ENCODE measurements around the gene PEX14.

The PEX14 gene

GRCh38 chr1:10665226-10665625 is 190.5 kb downstream of the PEX14 start:
- no peak overlapping the region for H3K27ac ChIP-seq
- no peak for TF ChIP-seq CTCF (IDR thresholded peaks at IDR 0.05)
- H2AFZ ChIP-seq: no peak overlapping the region
- no peaks in the 10 kb centered on the region for H3K36me3 ChIP-seq (ENCODE audit: control insufficient read depth, insufficient read depth, low read length)
- no peaks in the 10 kb centered on the region for H3K9me3 ChIP-seq (ENCODE audit: control insufficient read depth, low read length)
- no peak overlapping the region for H3K9ac ChIP-seq
- H3K4me2 ChIP-seq (ENCODE audit: low read length): no peak overlapping the region
- no peaks in the 10 kb centered on the region for H3K79me2 ChIP-seq
- no peak overlapping the region for H3K4me3 ChIP-seq (ENCODE audit: low read depth, low read length)
- no peaks in the 10 kb centered on the region for H3K27me3 ChIP-seq (ENCODE audit: control insufficient read depth, insufficient read depth, low read length)
- no peaks in the 10 kb centered on the region for H3K4me1 ChIP-seq

DNA sequence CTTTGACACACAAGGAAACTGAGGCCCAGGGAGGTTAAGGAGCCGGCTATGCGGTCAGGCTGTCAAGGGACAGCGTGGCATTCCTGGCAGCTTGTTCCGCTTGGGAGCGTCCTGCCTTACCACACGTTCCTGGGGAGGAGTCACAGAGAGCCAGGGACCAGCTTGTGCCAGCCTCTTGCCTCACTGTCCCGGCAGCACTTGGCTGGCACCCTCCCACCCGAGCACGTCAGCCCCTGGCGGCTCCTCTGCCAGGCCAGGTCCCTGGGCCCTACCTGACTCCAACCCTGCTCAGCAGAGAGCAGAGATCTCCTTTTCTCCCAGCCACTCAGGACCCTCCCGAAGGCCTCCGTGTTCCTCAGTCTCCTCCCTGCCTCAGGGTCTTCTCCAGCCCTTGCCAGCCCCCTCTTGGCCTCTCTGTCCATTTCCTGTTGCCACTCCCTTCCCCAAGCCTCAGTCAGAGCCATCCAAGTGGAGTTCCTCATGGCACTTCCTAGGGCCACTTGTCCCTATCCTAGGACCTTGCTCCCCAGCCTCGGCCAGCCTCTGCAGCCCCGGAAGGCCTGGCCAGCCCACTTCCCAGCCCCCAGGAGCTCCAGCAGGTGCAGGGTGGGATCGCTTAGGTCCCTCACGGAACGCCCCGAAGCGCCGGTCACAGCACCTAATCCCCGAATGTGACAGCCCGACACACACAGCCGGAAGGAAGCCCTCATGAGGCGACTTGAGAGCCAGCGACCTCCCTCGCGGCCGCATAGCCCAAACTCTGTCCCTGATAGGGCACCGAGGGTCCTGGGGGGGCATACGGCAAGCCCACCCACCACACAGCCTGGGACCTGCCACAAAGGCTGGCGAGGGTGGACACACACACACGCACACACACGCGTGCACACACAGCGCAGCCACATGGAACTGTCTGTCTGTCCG is 191.4 kb downstream of the PEX14 start:
- Histone ChIP-seq H3K4me1 (no peaks in the 10 kb centered on the region), H3K9me3 (ENCODE audit: control insufficient read depth, low read length) (no peaks in the 10 kb centered on the region), H3K27ac (no peak overlapping the region), H3K4me2 (ENCODE audit: low read length) (no peak overlapping the region), H2AFZ (no peak overlapping the region), H3K36me3 (ENCODE audit: control insufficient read depth, insufficient read depth, low read length) (no peaks in the 10 kb centered on the region), H3K4me3 (ENCODE audit: low read depth, low read length) (no peak overlapping the region), H3K79me2 (no peaks in the 10 kb centered on the region), H3K27me3 (ENCODE audit: control insufficient read depth, insufficient read depth, low read length) (no peaks in the 10 kb centered on the region), H3K9ac (no peak overlapping the region)
- TF ChIP-seq CTCF (IDR thresholded peaks at IDR 0.05): no peak

DNA sequence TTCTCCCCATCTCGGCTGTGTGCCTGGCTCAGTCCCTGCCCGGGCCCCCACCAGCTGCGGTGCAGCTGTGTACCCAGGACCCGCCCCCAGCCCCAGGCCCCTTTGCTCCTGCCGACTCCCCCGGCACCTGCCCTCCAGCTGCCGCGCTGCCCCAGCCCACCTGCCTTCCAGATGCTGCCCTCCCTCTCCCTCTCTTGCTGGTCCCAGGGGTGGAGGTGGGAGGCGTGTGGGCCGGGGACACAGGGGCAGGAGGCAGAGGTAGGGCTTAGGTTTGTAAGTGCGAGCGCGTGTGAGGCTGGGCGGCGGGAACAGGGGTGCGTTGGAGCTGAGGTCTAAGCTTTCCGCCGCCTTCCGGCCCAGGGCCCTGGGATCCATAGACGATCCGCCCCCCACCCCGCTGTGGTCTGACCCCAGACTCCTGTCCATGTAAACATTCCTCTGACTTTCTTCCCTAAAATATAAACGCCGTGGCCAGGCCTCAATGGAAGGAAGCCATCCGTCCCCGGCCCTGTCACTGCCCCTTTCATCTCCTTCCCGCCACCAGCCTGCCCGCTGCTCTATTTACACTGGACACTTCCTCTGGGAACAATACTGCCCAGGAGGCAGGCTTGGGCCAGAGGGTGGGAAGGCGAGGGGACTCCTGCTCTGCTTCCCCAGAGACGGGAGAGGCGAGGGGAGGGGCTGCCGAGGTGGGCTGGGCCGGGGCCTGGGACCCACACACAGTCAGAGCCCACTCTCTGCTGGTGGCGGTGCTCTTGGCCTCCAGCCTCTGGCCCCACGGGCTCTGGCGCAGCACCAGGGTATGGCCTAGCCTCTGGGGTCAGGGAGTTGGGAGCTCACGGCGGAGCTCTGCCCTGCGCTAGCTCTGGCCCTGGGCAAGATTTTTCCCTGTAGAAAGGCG is 193.4 kb downstream of the PEX14 start:
- Histone ChIP-seq H3K27ac (no peak overlapping the region), H3K27me3 (ENCODE audit: control insufficient read depth, insufficient read depth, low read length) (no peaks in the 10 kb centered on the region), H3K36me3 (ENCODE audit: control insufficient read depth, insufficient read depth, low read length) (no peaks in the 10 kb centered on the region), H3K4me2 (ENCODE audit: low read length) (no peak overlapping the region), H3K4me3 (ENCODE audit: low read depth, low read length) (no peak overlapping the region), H2AFZ (no peak overlapping the region), H3K79me2 (no peaks in the 10 kb centered on the region), H3K9ac (no peak overlapping the region), H3K4me1 (no peaks in the 10 kb centered on the region), H3K9me3 (ENCODE audit: control insufficient read depth, low read length) (no peaks in the 10 kb centered on the region)
- TF ChIP-seq CTCF (IDR thresholded peaks at IDR 0.05): no peak

DNA sequence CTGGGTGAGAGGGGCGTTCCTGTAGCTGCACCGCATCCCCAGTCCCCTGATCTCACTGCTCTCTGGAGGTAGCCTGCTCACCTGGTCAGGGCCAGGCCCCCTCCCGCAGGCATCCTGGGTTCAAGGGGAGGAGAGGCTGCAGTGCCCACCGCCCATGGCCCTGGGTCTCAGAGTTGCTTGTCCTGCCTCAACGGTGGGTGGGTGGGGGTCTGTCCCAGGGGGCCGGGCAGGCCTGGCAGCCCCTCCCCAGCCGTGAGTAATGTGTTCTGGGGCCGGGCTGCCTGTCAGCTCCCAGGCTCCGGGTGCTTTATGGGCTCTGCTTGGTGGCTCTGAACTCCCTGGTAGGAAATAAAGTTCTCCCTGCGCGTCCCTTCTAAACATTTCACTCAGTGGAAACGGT is 194.8 kb downstream of the PEX14 start:
- no peak overlapping the region for H2AFZ ChIP-seq
- no peak overlapping the region for H3K27ac ChIP-seq
- H3K36me3 ChIP-seq (ENCODE audit: control insufficient read depth, insufficient read depth, low read length): no peaks in the 10 kb centered on the region
- H3K27me3 ChIP-seq (ENCODE audit: control insufficient read depth, insufficient read depth, low read length): no peaks in the 10 kb centered on the region
- no peak overlapping the region for H3K4me3 ChIP-seq (ENCODE audit: low read depth, low read length)
- H3K9ac ChIP-seq: no peak overlapping the region
- H3K4me2 ChIP-seq (ENCODE audit: low read length): no peak overlapping the region
- no peaks in the 10 kb centered on the region for H3K9me3 ChIP-seq (ENCODE audit: control insufficient read depth, low read length)
- TF ChIP-seq CTCF (IDR thresholded peaks at IDR 0.05): no peak
- no peaks in the 10 kb centered on the region for H3K4me1 ChIP-seq
- no peaks in the 10 kb centered on the region for H3K79me2 ChIP-seq
